K562 (cell line): ENCODE measurements around the gene CD320. TPM values are rescaled to one million over a fixed set of nuclear protein-coding genes. Genes with fewer than 3 reads are reported as not detected.

Source experiments
- BCOR ChIP-seq: fragments of 450-650 bp; IDR thresholded peaks from 2 replicates; pipeline ENCODE4 v1.6.1; 2016
- CBX8 ChIP-seq: fragments of 200-600 bp; sonication (generic); IDR thresholded peaks from 2 replicates; pipeline ENCODE4 v1.6.1; 2012; ENCODE audit warnings: borderline replicate concordance, mixed run types, low read depth, mild to moderate bottlenecking, moderate library complexity, mixed read lengths, low read length, control low read depth, inconsistent platforms; ENCODE audit not compliant: poor library complexity, severe bottlenecking; ENCODE audit errors: extremely low read depth
- CEBPG ChIP-seq, 3 experiments: fragments of 200-800 bp in 1 of 3; sonication (Bioruptor generic) in 1 of 3; sonication (generic) in 1 of 3; formaldehyde crosslinking in 1 of 3; IDR thresholded peaks in 2 of 3; conservative IDR thresholded peaks in 1 of 3; 2 replicates each; pipeline versions ENCODE4 v1.6.1 to v1.8.0; 2016 to 2022; ENCODE audit warnings: missing compliant biosample characterization in 2 of 3, missing genetic modification characterization in 2 of 3, mild to moderate bottlenecking in 1 of 3, missing genetic modification reagents in 1 of 3
- HDGF ChIP-seq: fragments of 450-650 bp; IDR thresholded peaks from 2 replicates; pipeline ENCODE4 v1.6.1; 2016
- HNRNPLL ChIP-seq: fragments of 200-400 bp; formaldehyde crosslinking; IDR thresholded peaks from 2 replicates; pipeline ENCODE4 v1.6.1; 2017; ENCODE audit warnings: low read length, low read depth, mild to moderate bottlenecking; ENCODE audit not compliant: poor library complexity, severe bottlenecking
- NR1H2 ChIP-seq: sonication (generic); formaldehyde crosslinking; IDR thresholded peaks from 2 replicates; pipeline ENCODE4 v1.4.0; 2020; ENCODE audit warnings: mild to moderate bottlenecking, missing genetic modification reagents
- ZNF143 ChIP-seq: sonication (generic); formaldehyde crosslinking; IDR thresholded peaks from 2 replicates; pipeline ENCODE4 v1.9.0; 2022; ENCODE audit warnings: mild to moderate bottlenecking, missing genetic modification reagents
- ZNF41 ChIP-seq: fragments of 250-450 bp; sonication (Bioruptor Pico); conservative IDR thresholded peaks from 2 replicates; pipeline ENCODE4 v1.4.0; 2020; ENCODE audit warnings: mild to moderate bottlenecking
- ZNF76 ChIP-seq: fragments of 250-450 bp; sonication (Bioruptor Pico); IDR thresholded peaks from 2 replicates; pipeline ENCODE4 v1.4.0; 2020; ENCODE audit warnings: mild to moderate bottlenecking, moderate library complexity, borderline replicate concordance
- polyA plus RNA-seq, 8 experiments: library from polyadenylated mRNA; depleted of rRNA in 4 of 8; stranded (reverse) in 5 of 8; unstranded in 3 of 8; fragments of >200 nt; fragmentation: Nextera tagmentation in 2 of 8; fragmentation: Illumina TruSeq in 1 of 8; extraction: Ambion mirVana in 2 of 8; extraction: Trizol in 1 of 8; gene quantifications; 2 replicates each; pipeline versions ENCODE4 v1.2.1 to v1.2.3, GENCODE V29; 2011 to 2014; ENCODE audit warnings: inconsistent platforms in 1 of 8, missing spikeins in 1 of 8
- total RNA-seq, 7 experiments: library from RNA; depleted of rRNA in 6 of 7; stranded (reverse); fragments of >200 nt in 6 of 7; fragmentation: Illumina TruSeq in 2 of 7; extraction: Trizol in 2 of 7; gene quantifications; 2 replicates each; pipeline versions ENCODE4 v1.2.1 to v1.2.3, GENCODE V29; 2011 to 2021; ENCODE audit warnings: low replicate concordance in 1 of 7
- TF ChIP-seq, protein P1 (sequence below): sonication (generic); formaldehyde crosslinking; IDR thresholded peaks from 2 replicates; pipeline ENCODE4 v1.8.0; 2022; ENCODE audit warnings: missing genetic modification reagents, mild to moderate bottlenecking, borderline replicate concordance
- TF ChIP-seq, protein P2 (sequence below): fragments of 450-650 bp; IDR thresholded peaks from 2 replicates; pipeline ENCODE4 v1.6.1; 2016; ENCODE audit warnings: borderline replicate concordance
- TF ChIP-seq, protein P3 (sequence below): sonication (generic); formaldehyde crosslinking; IDR thresholded peaks from 2 replicates; pipeline ENCODE4 v1.8.0; 2022; ENCODE audit warnings: missing genetic modification reagents, mild to moderate bottlenecking, borderline replicate concordance
- TF ChIP-seq, protein P4 (sequence below), 3 experiments: IDR thresholded peaks in 2 of 3; conservative IDR thresholded peaks in 1 of 3; 2 replicates each; pipeline ENCODE4 v1.5.1; 2011 to 2012; ENCODE audit warnings: low read length in 3 of 3, mild to moderate bottlenecking in 3 of 3, control low read depth in 2 of 3, improper control_type of control experiment in 1 of 3, inconsistent platforms in 1 of 3, low read depth in 1 of 3, mixed read lengths in 1 of 3, moderate library complexity in 1 of 3; ENCODE audit not compliant: insufficient read depth in 2 of 3
- TF ChIP-seq, protein P5 (sequence below): fragments of 250-450 bp; sonication (Bioruptor Pico); IDR thresholded peaks from 2 replicates; pipeline ENCODE4 v1.5.0; 2021; ENCODE audit warnings: mild to moderate bottlenecking, borderline replicate concordance

Gene CD320
- total and polyA plus RNA-seq, 9 of the 15 experiments (the other 6 are each of a cell fraction or from before 2014, with no cell fraction given): 0.45 to 94.5 (median 34.4) TPM

DNA sequence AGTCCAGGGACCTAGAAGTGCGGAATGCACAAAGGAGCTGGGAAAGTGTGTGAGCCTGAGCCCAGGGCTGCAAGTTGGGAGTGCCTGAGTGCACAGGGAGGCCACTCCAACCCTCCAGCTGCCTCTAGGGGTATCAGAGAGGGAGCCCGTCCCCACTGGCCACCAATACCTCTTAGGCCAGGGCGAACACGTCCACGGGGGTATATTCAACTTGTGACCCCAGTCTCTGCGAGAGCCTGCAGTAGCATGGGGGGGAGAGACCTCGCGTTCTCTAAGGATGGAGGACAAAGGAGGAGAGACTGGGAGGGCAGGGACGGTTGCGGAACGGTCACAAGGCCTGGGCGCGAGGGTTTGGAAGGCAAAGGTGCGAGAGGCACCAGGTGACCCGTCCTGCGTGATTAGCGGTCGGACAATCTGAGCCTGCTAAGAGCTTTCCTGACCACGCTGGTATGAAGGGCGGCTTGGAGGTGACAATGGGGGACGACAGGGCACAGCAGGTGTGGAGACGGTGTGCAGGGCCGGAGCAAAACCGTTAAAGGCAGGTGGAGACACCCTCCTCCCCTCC is 676 bp downstream of the CD320 start (continued):
- TF ChIP-seq, protein P1, sequence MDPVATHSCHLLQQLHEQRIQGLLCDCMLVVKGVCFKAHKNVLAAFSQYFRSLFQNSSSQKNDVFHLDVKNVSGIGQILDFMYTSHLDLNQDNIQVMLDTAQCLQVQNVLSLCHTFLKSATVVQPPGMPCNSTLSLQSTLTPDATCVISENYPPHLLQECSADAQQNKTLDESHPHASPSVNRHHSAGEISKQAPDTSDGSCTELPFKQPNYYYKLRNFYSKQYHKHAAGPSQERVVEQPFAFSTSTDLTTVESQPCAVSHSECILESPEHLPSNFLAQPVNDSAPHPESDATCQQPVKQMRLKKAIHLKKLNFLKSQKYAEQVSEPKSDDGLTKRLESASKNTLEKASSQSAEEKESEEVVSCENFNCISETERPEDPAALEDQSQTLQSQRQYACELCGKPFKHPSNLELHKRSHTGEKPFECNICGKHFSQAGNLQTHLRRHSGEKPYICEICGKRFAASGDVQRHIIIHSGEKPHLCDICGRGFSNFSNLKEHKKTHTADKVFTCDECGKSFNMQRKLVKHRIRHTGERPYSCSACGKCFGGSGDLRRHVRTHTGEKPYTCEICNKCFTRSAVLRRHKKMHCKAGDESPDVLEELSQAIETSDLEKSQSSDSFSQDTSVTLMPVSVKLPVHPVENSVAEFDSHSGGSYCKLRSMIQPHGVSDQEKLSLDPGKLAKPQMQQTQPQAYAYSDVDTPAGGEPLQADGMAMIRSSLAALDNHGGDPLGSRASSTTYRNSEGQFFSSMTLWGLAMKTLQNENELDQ (CRISPR knock-in tag): 0 out of 2 replicates have a peak, but pooled peaks have one; percentile 63
- TF ChIP-seq BCOR: 0 out of 2 replicates have a peak, but pooled peaks have one; percentile 6
- TF ChIP-seq, protein P2, sequence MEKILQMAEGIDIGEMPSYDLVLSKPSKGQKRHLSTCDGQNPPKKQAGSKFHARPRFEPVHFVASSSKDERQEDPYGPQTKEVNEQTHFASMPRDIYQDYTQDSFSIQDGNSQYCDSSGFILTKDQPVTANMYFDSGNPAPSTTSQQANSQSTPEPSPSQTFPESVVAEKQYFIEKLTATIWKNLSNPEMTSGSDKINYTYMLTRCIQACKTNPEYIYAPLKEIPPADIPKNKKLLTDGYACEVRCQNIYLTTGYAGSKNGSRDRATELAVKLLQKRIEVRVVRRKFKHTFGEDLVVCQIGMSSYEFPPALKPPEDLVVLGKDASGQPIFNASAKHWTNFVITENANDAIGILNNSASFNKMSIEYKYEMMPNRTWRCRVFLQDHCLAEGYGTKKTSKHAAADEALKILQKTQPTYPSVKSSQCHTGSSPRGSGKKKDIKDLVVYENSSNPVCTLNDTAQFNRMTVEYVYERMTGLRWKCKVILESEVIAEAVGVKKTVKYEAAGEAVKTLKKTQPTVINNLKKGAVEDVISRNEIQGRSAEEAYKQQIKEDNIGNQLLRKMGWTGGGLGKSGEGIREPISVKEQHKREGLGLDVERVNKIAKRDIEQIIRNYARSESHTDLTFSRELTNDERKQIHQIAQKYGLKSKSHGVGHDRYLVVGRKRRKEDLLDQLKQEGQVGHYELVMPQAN: peak; percentile 97; the same call in 1 of the 2 replicates
- TF ChIP-seq HDGF: no peak
- peak; percentile 50; the same call in 1 of the 2 replicates for TF ChIP-seq ZNF143 (CRISPR knock-in tag)
- TF ChIP-seq CBX8: no peak
- TF ChIP-seq ZNF41 (CRISPR knock-in tag): no peak
- TF ChIP-seq NR1H2: no peak
- peak; percentile 22; the same call in 1 of the 2 replicates for TF ChIP-seq CEBPG (CRISPR knock-in tag; IDR thresholded peaks at IDR 0.05)
- TF ChIP-seq CEBPG (tag; conservative IDR thresholded peaks at IDR 0.05 in 1 of 2, IDR thresholded peaks at IDR 0.05 in 1 of 2): no peak
- TF ChIP-seq, protein P3, sequence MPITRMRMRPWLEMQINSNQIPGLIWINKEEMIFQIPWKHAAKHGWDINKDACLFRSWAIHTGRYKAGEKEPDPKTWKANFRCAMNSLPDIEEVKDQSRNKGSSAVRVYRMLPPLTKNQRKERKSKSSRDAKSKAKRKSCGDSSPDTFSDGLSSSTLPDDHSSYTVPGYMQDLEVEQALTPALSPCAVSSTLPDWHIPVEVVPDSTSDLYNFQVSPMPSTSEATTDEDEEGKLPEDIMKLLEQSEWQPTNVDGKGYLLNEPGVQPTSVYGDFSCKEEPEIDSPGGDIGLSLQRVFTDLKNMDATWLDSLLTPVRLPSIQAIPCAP: 0 out of 2 replicates have a peak, but pooled peaks have one; percentile 61
- TF ChIP-seq, protein P4, sequence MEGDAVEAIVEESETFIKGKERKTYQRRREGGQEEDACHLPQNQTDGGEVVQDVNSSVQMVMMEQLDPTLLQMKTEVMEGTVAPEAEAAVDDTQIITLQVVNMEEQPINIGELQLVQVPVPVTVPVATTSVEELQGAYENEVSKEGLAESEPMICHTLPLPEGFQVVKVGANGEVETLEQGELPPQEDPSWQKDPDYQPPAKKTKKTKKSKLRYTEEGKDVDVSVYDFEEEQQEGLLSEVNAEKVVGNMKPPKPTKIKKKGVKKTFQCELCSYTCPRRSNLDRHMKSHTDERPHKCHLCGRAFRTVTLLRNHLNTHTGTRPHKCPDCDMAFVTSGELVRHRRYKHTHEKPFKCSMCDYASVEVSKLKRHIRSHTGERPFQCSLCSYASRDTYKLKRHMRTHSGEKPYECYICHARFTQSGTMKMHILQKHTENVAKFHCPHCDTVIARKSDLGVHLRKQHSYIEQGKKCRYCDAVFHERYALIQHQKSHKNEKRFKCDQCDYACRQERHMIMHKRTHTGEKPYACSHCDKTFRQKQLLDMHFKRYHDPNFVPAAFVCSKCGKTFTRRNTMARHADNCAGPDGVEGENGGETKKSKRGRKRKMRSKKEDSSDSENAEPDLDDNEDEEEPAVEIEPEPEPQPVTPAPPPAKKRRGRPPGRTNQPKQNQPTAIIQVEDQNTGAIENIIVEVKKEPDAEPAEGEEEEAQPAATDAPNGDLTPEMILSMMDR (IDR thresholded peaks at IDR 0.05 in 2 of 3, conservative IDR thresholded peaks at IDR 0.05 in 1 of 3; ENCODE audit: insufficient read depth in 2 of 3, low read depth in 1 of 3, low read length in 3 of 3): 0 out of 6 replicates have a peak, but pooled peaks of 2 of the 3 experiments have one; percentile 1 to 12
- TF ChIP-seq, protein P5, sequence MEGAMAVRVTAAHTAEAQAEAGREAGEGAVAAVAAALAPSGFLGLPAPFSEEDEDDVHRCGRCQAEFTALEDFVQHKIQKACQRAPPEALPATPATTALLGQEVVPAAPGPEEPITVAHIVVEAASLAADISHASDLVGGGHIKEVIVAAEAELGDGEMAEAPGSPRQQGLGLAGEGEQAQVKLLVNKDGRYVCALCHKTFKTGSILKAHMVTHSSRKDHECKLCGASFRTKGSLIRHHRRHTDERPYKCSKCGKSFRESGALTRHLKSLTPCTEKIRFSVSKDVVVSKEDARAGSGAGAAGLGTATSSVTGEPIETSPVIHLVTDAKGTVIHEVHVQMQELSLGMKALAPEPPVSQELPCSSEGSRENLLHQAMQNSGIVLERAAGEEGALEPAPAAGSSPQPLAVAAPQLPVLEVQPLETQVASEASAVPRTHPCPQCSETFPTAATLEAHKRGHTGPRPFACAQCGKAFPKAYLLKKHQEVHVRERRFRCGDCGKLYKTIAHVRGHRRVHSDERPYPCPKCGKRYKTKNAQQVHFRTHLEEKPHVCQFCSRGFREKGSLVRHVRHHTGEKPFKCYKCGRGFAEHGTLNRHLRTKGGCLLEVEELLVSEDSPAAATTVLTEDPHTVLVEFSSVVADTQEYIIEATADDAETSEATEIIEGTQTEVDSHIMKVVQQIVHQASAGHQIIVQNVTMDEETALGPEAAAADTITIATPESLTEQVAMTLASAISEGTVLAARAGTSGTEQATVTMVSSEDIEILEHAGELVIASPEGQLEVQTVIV (CRISPR knock-in tag): no peak
- no peak for TF ChIP-seq ZNF76 (CRISPR knock-in tag)
- TF ChIP-seq HNRNPLL: peak; percentile 18
